GM18909 (cell line): Measurements from ENCODE around the gene MPZL1.
"Not testable (repeated sequence)": the region's sequence is repeated elsewhere in the genome, so short reads cannot be mapped to it uniquely, and the experiment has no call there.

Experiments used
- ATAC-seq: cut with Tn5 transposase; IDR thresholded peaks from one replicate; pipeline ENCODE4 v1.9.1; 2021; ENCODE audit warnings: mild to moderate bottlenecking; ENCODE audit not compliant: unreplicated experiment, poor library complexity

The MPZL1 gene

GRCh38 chr1:167800251-167800650 is 78.5 kb downstream of the MPZL1 start:
- no peak for ATAC-seq

DNA sequence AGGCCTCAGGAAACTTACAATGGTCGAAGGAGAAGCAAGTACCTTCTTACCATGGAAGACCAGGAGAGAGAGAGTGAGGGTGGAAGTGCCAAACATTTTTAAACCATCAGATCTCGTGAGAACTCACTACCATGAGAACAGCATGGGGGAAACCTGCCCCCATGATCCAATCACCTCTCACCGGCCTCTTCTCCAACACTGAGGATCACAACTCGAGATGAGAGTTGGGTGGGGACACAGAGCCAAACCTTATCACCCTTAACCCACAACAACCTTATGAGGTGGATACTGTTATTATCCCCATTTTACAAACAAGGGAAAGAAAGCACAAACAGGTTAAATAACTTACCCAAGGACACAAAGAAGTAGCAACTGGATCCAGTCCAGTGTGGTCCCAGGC is 80.5 kb downstream of the MPZL1 start:
- no peak for ATAC-seq

GRCh38 chr1:167803358-167804207 is 81.8 kb downstream of the MPZL1 start:
- peak; percentile 95 for ATAC-seq

DNA sequence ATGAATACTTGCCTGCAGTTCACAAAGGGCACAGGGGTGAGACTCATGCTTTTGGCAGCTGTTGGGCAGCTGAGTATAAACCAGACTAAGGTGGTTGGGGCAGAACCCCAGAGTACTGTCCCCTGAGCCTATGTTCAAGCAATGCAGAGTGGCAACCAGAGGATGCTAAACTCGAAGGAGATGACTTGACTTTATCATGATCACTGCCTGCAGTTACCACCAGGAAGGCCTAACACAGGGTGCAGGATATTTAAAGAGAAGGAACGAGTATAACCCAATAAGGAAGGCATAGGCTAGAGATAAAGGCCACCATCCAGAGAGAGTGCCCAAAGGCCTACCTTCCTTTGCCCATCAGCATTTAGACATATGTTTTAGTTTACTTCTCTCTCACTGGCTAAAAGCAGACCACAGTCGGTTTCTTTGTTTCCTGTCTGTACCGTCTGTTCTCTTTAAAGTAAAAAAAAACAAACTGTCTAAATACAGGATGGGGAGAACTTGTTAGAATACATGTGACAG is 83.3 kb downstream of the MPZL1 start:
- peak; percentile 71 for ATAC-seq

DNA sequence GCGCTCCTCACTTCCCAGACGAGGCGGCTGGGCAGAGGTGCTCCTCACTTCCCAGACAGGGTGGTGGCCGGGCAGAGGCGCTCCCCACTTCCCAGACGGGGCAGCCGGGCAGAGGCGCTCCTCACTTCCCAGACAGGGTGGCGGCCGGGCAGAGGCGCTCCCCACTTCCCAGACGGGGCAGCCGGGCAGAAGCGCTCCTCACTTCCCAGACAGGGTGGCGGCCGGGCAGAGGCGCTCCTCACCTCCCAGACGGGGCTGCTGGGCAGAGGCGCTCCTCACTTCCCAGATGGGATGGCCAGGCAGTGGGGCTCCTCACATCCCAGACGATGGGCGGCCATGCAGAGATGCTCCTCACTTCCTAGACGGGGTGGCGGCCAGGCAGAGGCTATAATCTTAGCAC is 84.5 kb downstream of the MPZL1 start:
- ATAC-seq: not testable (repeated sequence)

- ATAC-seq: not testable (repeated sequence)
Measured at GRCh38 chr1:167806676-167807075, 84.9 kb downstream of the MPZL1 start.

- ATAC-seq: no peak
Measured at GRCh38 chr1:167808104-167808503, 86.3 kb downstream of the MPZL1 start.

DNA sequence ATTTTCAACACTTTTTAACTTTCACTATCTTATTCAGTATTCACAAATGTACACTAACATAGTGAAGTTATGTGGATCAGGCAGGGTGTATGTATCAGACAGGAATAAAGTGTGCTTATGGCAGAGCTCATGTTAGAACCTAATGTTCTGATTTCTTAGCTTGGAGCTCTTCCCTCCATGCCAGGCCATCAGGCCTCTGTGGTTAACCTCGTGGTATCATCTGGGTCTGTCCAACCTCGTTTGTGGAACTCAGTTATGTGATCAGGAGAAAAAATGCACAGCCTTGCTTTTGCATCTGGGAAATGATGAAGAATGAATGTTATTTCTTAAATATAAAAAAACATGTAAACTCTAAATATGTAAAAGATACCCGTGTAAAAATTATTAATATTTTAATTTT is 86.9 kb downstream of the MPZL1 start:
- ATAC-seq: no peak

DNA sequence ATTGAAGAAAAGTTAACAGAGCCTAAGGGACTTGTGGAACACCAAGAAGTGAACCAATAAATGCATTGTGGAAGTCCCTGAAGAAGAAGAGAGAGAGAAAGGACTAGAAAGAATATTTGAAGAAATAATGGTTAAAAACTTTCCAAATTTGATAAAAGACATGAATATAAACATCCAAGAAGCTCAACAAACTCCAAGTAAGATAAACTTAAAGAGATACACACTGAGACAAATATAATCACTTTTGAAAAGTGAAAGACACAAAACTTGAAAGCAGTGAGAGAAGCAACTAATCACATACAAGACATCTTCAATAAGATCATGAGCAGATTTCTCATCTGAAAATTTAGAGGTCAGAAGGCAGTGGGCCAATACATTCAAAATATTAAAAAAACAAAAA is 91.2 kb downstream of the MPZL1 start:
- ATAC-seq: no peak

- ATAC-seq: no peak
Measured at GRCh38 chr1:167815650-167816049, 93.9 kb downstream of the MPZL1 start.

DNA sequence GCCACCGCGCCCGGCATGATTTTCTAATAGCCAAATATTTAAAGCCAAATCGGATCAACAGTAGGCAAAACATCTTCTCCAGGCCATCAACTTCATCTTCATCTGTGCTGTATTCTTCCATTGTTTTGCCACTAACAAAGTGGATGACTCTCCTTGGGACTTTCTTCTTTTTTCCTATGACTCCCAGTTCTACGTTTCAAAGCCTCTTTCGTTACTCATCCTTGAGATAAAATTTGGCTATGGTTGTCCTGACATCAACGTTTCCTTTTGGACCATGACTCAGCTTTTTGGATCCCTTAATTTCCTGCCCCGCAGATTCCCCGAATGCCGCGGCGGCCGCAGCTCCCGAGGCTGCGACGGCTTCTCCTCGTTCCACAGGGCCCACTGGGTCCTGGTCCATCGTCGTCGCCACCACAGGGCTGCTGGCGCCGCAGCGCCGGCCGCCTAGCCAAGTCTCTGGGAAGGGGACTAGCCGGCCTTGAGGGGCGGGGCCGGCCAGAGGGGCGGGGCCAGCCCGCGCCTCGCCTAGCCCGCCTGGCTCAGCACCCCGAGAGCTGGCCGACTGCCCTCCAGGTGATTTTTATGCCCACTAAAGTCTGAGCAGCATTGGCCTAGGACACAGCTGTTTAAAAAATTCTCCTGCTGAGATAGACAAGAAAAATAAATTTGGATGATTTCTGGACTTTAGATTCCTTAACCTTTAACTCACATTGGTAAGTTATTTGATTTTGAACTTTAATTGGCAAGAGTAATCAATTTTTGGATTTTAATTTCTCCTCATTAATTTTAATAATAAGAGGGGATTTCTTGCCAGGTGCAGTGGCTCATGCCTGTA is 98.3 kb downstream of the MPZL1 start:
- ATAC-seq: no peak

DNA sequence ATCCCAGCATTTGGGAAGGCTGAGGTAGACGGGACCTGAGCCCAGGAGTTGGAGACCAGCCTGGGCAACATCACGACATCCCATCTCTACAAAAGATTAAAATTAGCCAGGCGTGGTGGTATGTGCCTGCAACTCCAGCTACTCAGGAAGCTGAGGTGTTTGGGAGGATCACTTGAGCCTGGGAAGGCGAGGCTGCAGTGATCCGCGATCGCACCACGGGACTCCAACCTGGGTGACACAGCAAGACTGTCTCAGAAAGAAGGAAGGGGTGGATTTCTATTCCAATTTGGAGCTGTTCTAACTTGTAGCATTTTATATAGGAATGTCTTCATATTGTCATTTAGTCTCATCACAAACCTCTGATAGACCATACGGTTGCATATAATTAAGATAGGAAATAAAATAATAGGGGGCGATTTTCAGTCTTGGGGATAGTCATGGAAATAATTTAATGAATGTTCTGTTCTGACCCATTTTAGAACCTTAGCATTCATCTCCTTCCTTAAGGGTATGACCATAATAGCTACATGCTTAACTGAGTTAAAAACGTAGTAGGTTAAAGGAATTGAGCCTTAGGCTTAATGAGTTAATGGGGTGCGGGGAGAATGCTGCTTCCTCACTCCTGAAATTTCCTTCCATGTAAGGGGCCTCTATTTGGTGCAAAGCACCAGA is 99.0 kb downstream of the MPZL1 start:
- no peak for ATAC-seq

GRCh38 chr1:167821356-167821685 is 99.5 kb downstream of the MPZL1 start:
- ATAC-seq: no peak

DNA sequence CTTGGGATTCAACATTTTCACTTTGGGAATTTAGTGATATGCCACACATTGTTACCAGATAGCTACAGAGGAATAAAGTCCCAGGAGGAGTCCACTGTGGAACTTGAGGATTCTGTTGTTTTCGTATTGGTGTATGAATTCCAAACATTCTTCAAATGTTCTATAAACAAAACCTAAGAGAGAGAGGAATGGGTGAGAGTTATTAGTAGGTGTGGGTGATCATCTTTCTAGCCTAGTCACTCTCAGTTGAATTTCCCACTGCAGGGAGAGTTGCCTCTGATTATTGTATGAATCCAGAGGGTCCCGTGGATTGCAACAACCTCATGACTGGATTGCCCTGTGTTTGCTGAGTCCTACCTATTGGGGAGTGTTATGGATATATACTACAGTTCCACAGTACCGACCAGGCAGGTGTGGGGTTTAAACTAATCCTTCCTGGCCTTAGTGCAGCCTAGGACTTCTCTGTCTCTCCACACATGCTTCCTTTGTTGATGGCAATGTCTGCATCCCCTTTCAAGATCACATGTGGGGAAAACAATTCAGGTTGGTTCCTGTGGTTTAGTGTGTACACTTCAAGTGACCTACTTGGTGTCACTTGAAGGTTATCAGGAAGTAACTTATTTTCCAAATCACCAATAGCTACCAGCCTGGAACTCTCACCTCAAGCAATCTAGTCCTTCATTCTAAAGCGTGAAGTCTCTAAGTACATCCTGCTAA is 100.3 kb downstream of the MPZL1 start:
- no peak for ATAC-seq

- no peak for ATAC-seq
Measured at GRCh38 chr1:167824163-167824794, 102.5 kb downstream of the MPZL1 start.

GRCh38 chr1:167825419-167826079 is 103.8 kb downstream of the MPZL1 start:
- no peak for ATAC-seq

DNA sequence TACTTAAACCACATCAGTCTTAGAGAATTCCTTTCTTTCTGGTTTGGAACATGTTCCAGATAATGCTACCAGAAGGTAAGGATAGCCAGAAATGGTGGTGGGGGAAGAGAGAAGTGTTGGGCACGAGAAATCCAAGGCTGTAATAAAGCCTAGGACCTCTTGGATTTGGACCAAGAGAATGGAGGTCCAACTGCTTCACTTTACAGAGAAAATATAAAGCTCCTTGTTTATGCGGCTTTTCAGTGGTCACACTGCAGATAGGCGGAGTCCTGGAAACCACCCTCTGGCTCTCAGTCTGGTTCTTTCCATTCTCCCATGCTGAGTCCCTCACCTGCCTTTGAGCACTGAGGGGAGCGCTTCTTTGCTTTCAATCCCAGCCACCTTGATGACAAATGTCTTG is 104.3 kb downstream of the MPZL1 start:
- no peak for ATAC-seq

GRCh38 chr1:167829868-167830267 is 108.1 kb downstream of the MPZL1 start:
- ATAC-seq: no peak

DNA sequence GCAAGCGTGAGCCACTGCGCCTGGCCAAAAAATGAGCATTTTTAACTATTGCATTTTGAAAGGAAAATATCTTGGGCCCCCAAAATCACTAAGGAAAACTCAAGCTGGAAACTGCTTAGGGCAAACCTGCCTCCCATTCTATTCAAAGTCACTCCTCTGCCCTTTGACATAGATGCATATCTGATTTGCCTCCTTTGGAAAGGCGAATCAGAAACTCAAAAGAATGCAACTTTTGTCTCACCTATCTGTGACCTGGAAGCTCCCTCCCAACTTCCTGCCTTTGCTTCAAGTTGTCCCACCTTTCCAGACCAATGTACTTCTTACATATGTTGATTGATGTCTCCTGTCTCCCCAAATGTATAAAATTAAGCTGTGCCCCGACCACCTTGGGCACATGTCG is 108.9 kb downstream of the MPZL1 start:
- not testable (repeated sequence) for ATAC-seq
